A549 (cell line): Measurements from ENCODE around the gene UNC45B. TPM values are rescaled to one million over a fixed set of nuclear protein-coding genes. Genes with fewer than 3 reads are reported as not detected.
A peak's percentile ranks its signal among the peaks of the same experiment; 100 is the strongest.

Source experiments
- ATAC-seq, 2 experiments: fragments of 200-7000 bp in 1 of 2; fragments of >200 bp in 1 of 2; cut with Nextera tagmentation in 1 of 2; cut with Tn5 transposase in 1 of 2; 3 replicates each; pipeline versions ENCODE4 v1.8.0 to v1.9.1; 2018 to 2020; ENCODE audit warnings: mild to moderate bottlenecking in 1 of 2, moderate library complexity in 1 of 2
- CTCF ChIA-PET: fragments of 300-600 bp; sonication (Branson Sonifier 250); formaldehyde crosslinking; extraction: SDS; loops from one replicate; lab custom pipeline; 2021; ENCODE audit warnings: antibody characterized with exemption, inconsistent platforms; lab: Yijun Ruan, JAX
- POLR2A ChIA-PET: fragments of 350-600 bp; formaldehyde crosslinking; extraction: SDS; loops from one replicate; lab custom pipeline; 2021; ENCODE audit warnings: antibody characterized with exemption, inconsistent platforms; lab: Yijun Ruan, JAX
- DNase-seq, 2 experiments: peaks; one replicate each; pipeline versions ENCODE4 v3.0.0 to v3.0.0-alpha.2; 2011 to 2016; ENCODE audit warnings: low read depth in 1 of 2, low spot score in 1 of 2
- FAIRE-seq: peaks from 2 replicates; lab custom pipeline; 2011; peaks lifted over from hg19 to GRCh38; lab: Jason Lieb, UNC
- H3K27ac ChIP-seq, 2 experiments: fragments of >200 bp; sonication (Bioruptor Twin); formaldehyde crosslinking; 3 replicates each; pipeline ENCODE4 v1.5.1; 2016 to 2017
- H3K4me1 ChIP-seq: fragments of >200 bp; sonication (Bioruptor Twin); formaldehyde crosslinking; 3 replicates; pipeline ENCODE4 v1.6.1; 2016
- H3K4me2 ChIP-seq: fragments of >200 bp; sonication (Bioruptor Twin); formaldehyde crosslinking; 3 replicates; pipeline ENCODE4 v1.6.1; 2016
- H3K4me3 ChIP-seq: fragments of >200 bp; sonication (Bioruptor Twin); formaldehyde crosslinking; 3 replicates; pipeline ENCODE4 v1.5.1; 2016
- H3K9me3 ChIP-seq: fragments of >200 bp; sonication (Bioruptor Twin); formaldehyde crosslinking; 3 replicates; pipeline ENCODE4 v1.6.1; 2016
- BHLHE40 ChIP-seq: IDR thresholded peaks from 2 replicates; pipeline ENCODE4 v1.6.1; 2012; ENCODE audit warnings: low read depth, low read length, inconsistent platforms
- CBX2 ChIP-seq: fragments of 200-600 bp; sonication (generic); IDR thresholded peaks from 2 replicates; pipeline ENCODE4 v1.6.1; 2016; ENCODE audit warnings: low read depth, mild to moderate bottlenecking, borderline replicate concordance
- CBX8 ChIP-seq: fragments of 200-600 bp; sonication (generic); IDR thresholded peaks from 2 replicates; pipeline ENCODE4 v1.6.1; 2016
- CHD2 ChIP-seq: fragments of 150-350 bp; IDR thresholded peaks from 2 replicates; pipeline ENCODE4 v1.6.1; 2014; ENCODE audit warnings: low read length; ENCODE audit not compliant: partially characterized antibody
- CHD4 ChIP-seq: fragments of 200-600 bp; sonication (generic); IDR thresholded peaks from 2 replicates; pipeline ENCODE4 v1.6.1; 2016; ENCODE audit warnings: antibody characterized with exemption, mild to moderate bottlenecking, borderline replicate concordance
- ESRRA ChIP-seq: fragments of 150-350 bp; IDR thresholded peaks from 2 replicates; pipeline ENCODE4 v1.6.1; 2014; ENCODE audit warnings: mild to moderate bottlenecking, low read length, borderline replicate concordance
- HDAC2 ChIP-seq: fragments of 200-600 bp; sonication (generic); IDR thresholded peaks from 2 replicates; pipeline ENCODE4 v1.6.1; 2016
- HOXA7 ChIP-seq: fragments of 250-450 bp; sonication (Bioruptor Pico); IDR thresholded peaks from 2 replicates; pipeline ENCODE4 v1.5.0; 2020; ENCODE audit warnings: mild to moderate bottlenecking, moderate library complexity
- HOXB13 ChIP-seq: fragments of 250-450 bp; sonication (Bioruptor Pico); IDR thresholded peaks from 2 replicates; pipeline ENCODE4 v1.5.0; 2020; ENCODE audit warnings: low read depth, mild to moderate bottlenecking, moderate library complexity
- JUN ChIP-seq, 2 experiments: fragments of >200 bp; sonication (Bioruptor Twin); formaldehyde crosslinking; IDR thresholded peaks; 2 replicates in 1 of 2; 3 replicates in 1 of 2; pipeline ENCODE4 v1.6.1; 2016 to 2017
- JUNB ChIP-seq: fragments of >200 bp; sonication (Bioruptor Twin); formaldehyde crosslinking; IDR thresholded peaks from 2 replicates; pipeline ENCODE4 v1.6.1; 2016
- KDM1A ChIP-seq: fragments of 200-600 bp; sonication (generic); IDR thresholded peaks from 2 replicates; pipeline ENCODE4 v1.6.1; 2016; ENCODE audit warnings: low read depth, mild to moderate bottlenecking
- MAFK ChIP-seq: fragments of 450-650 bp; IDR thresholded peaks from 2 replicates; pipeline ENCODE4 v1.6.1; 2014; ENCODE audit not compliant: partially characterized antibody
- MYC ChIP-seq: IDR thresholded peaks from 2 replicates; pipeline ENCODE4 v1.6.1; 2012; ENCODE audit warnings: mild to moderate bottlenecking, inconsistent platforms, low read length, improper control_type of control experiment, borderline replicate concordance
- NFE2L2 ChIP-seq: fragments of 150-350 bp; conservative IDR thresholded peaks from 2 replicates; pipeline ENCODE4 v1.6.1; 2014; ENCODE audit warnings: low read length
- NR3C1 ChIP-seq: fragments of >200 bp; sonication (Bioruptor Twin); formaldehyde crosslinking; IDR thresholded peaks from 3 replicates; pipeline ENCODE4 v1.6.1; 2017
- PHF8 ChIP-seq: fragments of 200-600 bp; sonication (generic); IDR thresholded peaks from 2 replicates; pipeline ENCODE4 v1.6.1; 2016; ENCODE audit warnings: low read depth, mild to moderate bottlenecking, antibody characterized with exemption, moderate library complexity, borderline replicate concordance
- POLR2AphosphoS2 ChIP-seq: conservative IDR thresholded peaks from 2 replicates; pipeline ENCODE4 v1.6.1; 2012; ENCODE audit warnings: low read length, improper control_type of control experiment, inconsistent platforms
- SREBF2 ChIP-seq: fragments of 450-650 bp; IDR thresholded peaks from 2 replicates; pipeline ENCODE4 v1.6.1; 2014; ENCODE audit warnings: mild to moderate bottlenecking, moderate library complexity
- TP53 ChIP-seq: fragments of 250-450 bp; sonication (Bioruptor Pico); IDR thresholded peaks from 2 replicates; pipeline ENCODE4 v1.5.0; 2021; ENCODE audit warnings: mild to moderate bottlenecking, moderate library complexity
- WGBS: methylation state at CpG from one replicate; pipeline ENCODE4 v1.1.6; 2017; ENCODE audit errors: missing lambda C conversion rate; 5-methylcytosine and 5-hydroxymethylcytosine counted together
- polyA plus RNA-seq, 4 experiments: library from polyadenylated mRNA; depleted of rRNA in 3 of 4; stranded (reverse); fragments of >200 nt; fragmentation: RNase III in 1 of 4; extraction: RNeasy Plus Mini Kit Qiagen cat#74134 plus additional on column Dnase treatment in 1 of 4; gene quantifications; 2 replicates in 3 of 4; 3 replicates in 1 of 4; pipeline ENCODE4 v1.2.3, GENCODE V29; 2011 to 2017
- TF ChIP-seq, protein P1 (sequence below): fragments of >200 bp; sonication (Bioruptor Twin); formaldehyde crosslinking; IDR thresholded peaks from 3 replicates; pipeline ENCODE4 v1.5.1; 2016
- TF ChIP-seq, protein P2 (sequence below): fragments of 250-450 bp; sonication (Bioruptor Pico); IDR thresholded peaks from 2 replicates; pipeline ENCODE4 v1.5.0; 2020; ENCODE audit warnings: low read depth, mild to moderate bottlenecking, moderate library complexity
- TF ChIP-seq, protein P3 (sequence below): fragments of 250-450 bp; sonication (Bioruptor Pico); IDR thresholded peaks from 2 replicates; pipeline ENCODE4 v1.5.0; 2021; ENCODE audit warnings: mild to moderate bottlenecking, moderate library complexity, borderline replicate concordance

UNC45B gene
- polyA plus RNA-seq, 2 of the 4 experiments (the other 2 are of a cell fraction) = not detected

DNA sequence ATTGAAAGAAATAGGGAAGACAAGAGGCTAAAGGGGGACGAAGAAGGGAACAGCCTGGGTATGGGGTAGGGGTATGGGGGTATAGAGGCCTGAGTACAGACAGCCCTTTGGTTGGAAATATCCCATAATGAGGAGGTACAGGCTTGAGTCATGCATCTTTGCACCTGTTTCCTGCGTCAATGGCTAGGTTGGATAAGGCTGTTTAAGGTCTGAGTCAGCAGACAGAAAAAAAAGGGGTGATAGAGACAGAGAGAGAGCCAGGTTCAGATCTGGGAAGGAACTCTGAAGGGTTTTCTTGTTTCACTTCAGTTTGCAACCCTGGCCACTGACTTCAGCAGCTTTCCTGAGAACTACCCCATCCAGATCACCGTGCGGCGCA, 17.7 kb upstream of the UNC45B start (continued):
- TF ChIP-seq BHLHE40 (no peak), HDAC2 (no peak), HOXB13 (no peak), CBX2 (no peak), CBX8 (no peak), CHD4 (no peak), MYC (no peak), NFE2L2 (no peak)
- TF ChIP-seq, all 56 proteins: peak for 0

DNA sequence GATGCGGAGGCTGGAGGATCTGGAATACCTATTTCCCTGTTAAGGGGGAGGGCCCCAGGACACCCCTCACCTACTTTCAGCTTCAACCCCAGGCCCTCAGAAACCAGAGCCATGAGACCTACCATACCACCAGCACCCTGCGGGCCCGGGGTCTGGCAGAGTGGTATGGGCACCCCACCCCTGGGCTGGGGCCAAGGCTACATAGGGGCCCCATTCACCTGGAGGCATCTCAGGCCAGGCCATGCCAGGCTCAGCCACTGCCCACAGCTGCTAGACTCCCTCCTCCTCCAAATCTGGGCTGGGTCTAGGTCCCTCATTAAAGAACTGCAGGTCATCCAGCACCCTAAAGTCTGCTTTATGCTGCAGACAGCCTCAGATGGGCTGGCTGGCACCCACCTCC, 17.2 kb upstream of the UNC45B start:
- no peak for DNase-seq
- H3K4me2 ChIP-seq = no peak overlapping the region
- TF ChIP-seq, protein P1, sequence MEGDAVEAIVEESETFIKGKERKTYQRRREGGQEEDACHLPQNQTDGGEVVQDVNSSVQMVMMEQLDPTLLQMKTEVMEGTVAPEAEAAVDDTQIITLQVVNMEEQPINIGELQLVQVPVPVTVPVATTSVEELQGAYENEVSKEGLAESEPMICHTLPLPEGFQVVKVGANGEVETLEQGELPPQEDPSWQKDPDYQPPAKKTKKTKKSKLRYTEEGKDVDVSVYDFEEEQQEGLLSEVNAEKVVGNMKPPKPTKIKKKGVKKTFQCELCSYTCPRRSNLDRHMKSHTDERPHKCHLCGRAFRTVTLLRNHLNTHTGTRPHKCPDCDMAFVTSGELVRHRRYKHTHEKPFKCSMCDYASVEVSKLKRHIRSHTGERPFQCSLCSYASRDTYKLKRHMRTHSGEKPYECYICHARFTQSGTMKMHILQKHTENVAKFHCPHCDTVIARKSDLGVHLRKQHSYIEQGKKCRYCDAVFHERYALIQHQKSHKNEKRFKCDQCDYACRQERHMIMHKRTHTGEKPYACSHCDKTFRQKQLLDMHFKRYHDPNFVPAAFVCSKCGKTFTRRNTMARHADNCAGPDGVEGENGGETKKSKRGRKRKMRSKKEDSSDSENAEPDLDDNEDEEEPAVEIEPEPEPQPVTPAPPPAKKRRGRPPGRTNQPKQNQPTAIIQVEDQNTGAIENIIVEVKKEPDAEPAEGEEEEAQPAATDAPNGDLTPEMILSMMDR = no peak
- no peak for TF ChIP-seq ESRRA
- TF ChIP-seq SREBF2 = no peak
- TF ChIP-seq HOXA7 = no peak
- TF ChIP-seq PHF8 = no peak
- TF ChIP-seq JUNB = no peak
- TF ChIP-seq, protein P2, sequence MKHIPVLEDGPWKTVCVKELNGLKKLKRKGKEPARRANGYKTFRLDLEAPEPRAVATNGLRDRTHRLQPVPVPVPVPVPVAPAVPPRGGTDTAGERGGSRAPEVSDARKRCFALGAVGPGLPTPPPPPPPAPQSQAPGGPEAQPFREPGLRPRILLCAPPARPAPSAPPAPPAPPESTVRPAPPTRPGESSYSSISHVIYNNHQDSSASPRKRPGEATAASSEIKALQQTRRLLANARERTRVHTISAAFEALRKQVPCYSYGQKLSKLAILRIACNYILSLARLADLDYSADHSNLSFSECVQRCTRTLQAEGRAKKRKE (CRISPR knock-in tag) = no peak
- TF ChIP-seq JUN (IDR thresholded peaks at IDR 0.05) = no peak
- no peak for TF ChIP-seq NFE2L2
- no peak for TF ChIP-seq CHD2
- no peak for TF ChIP-seq KDM1A
- peak in 1 of 2 experiments; percentile 8; a peak in 2 of 6 replicates for ATAC-seq
- no peak for FAIRE-seq
- no peak overlapping the region for H3K27ac ChIP-seq
- H3K9me3 ChIP-seq = no peaks in the 10 kb centered on the region
- H3K4me1 ChIP-seq = no peaks in the 10 kb centered on the region
- no peak overlapping the region for H3K4me3 ChIP-seq
- WGBS = 93% methylated on average over 3 of the region's 3 CpGs
- POLR2A ChIA-PET = interaction anchor here (1.1 kb wide), 1 partner anchor 411 kb away, joined by 4 read pairs; no protein-coding TSS in a partner anchor
- CTCF ChIA-PET = interaction anchor here (0.8 to 7.1 kb wide), 7 partner anchors 11 to 633 kb away, joined by 3 to 69 read pairs (median 3); partner anchors contain the start of genes NLE1 and RAD51D

DNA sequence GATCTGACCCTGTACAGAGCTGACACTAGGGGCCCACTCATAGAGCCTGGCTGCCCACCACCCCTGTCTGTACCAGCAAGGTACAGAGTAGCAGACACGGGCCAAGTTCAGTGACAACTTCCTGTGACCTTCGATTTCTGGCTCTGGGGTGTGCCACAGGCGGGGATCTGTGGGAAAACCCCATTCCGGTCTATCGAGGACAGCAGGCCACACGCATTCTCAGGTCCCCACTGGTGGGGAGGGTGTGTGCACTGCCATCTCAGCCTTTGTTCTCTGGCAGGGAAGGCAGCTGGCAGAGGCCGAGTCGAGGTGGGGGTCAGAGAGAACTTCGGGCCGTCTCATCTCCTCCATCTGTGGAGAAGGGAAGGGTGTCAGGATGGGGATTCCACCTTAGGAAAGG, 15.5 kb upstream of the UNC45B start:
- 81% methylated on average over 10 of the region's 10 CpGs for WGBS
- Histone ChIP-seq H3K4me3 (no peak overlapping the region), H3K9me3 (no peaks in the 10 kb centered on the region), H3K27ac (no peak overlapping the region), H3K4me1 (no peaks in the 10 kb centered on the region), H3K4me2 (no peak overlapping the region)
- DNase-seq (no peak), ATAC-seq (no peak), FAIRE-seq (no peak)
- CTCF ChIA-PET = interaction anchor here (7.1 kb wide), 1 partner anchor 13 kb away, joined by 69 read pairs; the partner anchor contains the start of gene RAD51D
- POLR2A ChIA-PET = no interaction called here
- TF ChIP-seq TP53 (CRISPR knock-in tag) (no peak), JUNB (no peak), HOXB13 (no peak), NR3C1 (no peak), POLR2AphosphoS2 (no peak), MAFK (no peak)
- TF ChIP-seq, protein P3, sequence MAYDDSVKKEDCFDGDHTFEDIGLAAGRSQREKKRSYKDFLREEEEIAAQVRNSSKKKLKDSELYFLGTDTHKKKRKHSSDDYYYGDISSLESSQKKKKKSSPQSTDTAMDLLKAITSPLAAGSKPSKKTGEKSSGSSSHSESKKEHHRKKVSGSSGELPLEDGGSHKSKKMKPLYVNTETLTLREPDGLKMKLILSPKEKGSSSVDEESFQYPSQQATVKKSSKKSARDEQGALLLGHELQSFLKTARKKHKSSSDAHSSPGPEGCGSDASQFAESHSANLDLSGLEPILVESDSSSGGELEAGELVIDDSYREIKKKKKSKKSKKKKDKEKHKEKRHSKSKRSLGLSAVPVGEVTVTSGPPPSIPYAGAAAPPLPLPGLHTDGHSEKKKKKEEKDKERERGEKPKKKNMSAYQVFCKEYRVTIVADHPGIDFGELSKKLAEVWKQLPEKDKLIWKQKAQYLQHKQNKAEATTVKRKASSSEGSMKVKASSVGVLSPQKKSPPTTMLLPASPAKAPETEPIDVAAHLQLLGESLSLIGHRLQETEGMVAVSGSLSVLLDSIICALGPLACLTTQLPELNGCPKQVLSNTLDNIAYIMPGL = no peak
